ENCODE data around the gene ARID1B.
A peak's percentile ranks its signal among the peaks of the same experiment; 100 is the strongest.

The ARID1B gene

GRCh38 chr6:156846845-156847599 is 69.8 kb downstream of the ARID1B start:
- no peaks in the 10 kb centered on the region for H3K9me3 ChIP-seq (ENCODE audit: control insufficient read depth in 5 of 5, low read length in 5 of 5)
- no peaks in the 10 kb centered on the region for H3K36me3 ChIP-seq (ENCODE audit: control insufficient read depth in 5 of 5, insufficient read depth in 5 of 5, low read length in 5 of 5)
- H3K27me3 ChIP-seq (ENCODE audit: control insufficient read depth in 5 of 5, insufficient read depth in 4 of 5, low read length in 5 of 5), result no peaks in the 10 kb centered on the region
- H3K27ac ChIP-seq (ENCODE audit: low read depth, low read length), result peak overlapping the region; percentile 27
- H3K4me1 ChIP-seq (ENCODE audit: control insufficient read depth in 5 of 5, insufficient read depth in 5 of 5, low read length in 5 of 5), result peaks cover 3 to 78% (median 61%) of the 10 kb centered on the region in 5 donors
- H3K9ac ChIP-seq (ENCODE audit: low read length in 5 of 5), result peak overlapping the region in 1 of 5 donors; percentile 10
- no peak overlapping the region for H3K4me3 ChIP-seq (ENCODE audit: low read depth in 1 of 5, low read length in 5 of 5)

GRCh38 chr6:156848123-156848522 is 70.9 kb downstream of the ARID1B start:
- peak overlapping the region; percentile 63 for H3K27ac ChIP-seq (ENCODE audit: low read depth, low read length)
- H3K27me3 ChIP-seq (ENCODE audit: control insufficient read depth in 5 of 5, insufficient read depth in 4 of 5, low read length in 5 of 5), result no peaks in the 10 kb centered on the region
- no peaks in the 10 kb centered on the region for H3K9me3 ChIP-seq (ENCODE audit: control insufficient read depth in 5 of 5, low read length in 5 of 5)
- H3K4me3 ChIP-seq (ENCODE audit: low read depth in 1 of 5, low read length in 5 of 5), result peak overlapping the region in 1 of 5 donors; percentile 11
- peaks cover 3 to 72% (median 55%) of the 10 kb centered on the region in 5 donors for H3K4me1 ChIP-seq (ENCODE audit: control insufficient read depth in 5 of 5, insufficient read depth in 5 of 5, low read length in 5 of 5)
- no peaks in the 10 kb centered on the region for H3K36me3 ChIP-seq (ENCODE audit: control insufficient read depth in 5 of 5, insufficient read depth in 5 of 5, low read length in 5 of 5)
- H3K9ac ChIP-seq (ENCODE audit: low read length in 5 of 5), result peak overlapping the region in 2 of 5 donors; percentile 5 to 10

GRCh38 chr6:156848533-156848932 is 71.4 kb downstream of the ARID1B start:
- peak overlapping the region; percentile 63 for H3K27ac ChIP-seq (ENCODE audit: low read depth, low read length)
- peaks cover 3 to 69% (median 55%) of the 10 kb centered on the region in 5 donors for H3K4me1 ChIP-seq (ENCODE audit: control insufficient read depth in 5 of 5, insufficient read depth in 5 of 5, low read length in 5 of 5)
- no peaks in the 10 kb centered on the region for H3K27me3 ChIP-seq (ENCODE audit: control insufficient read depth in 5 of 5, insufficient read depth in 4 of 5, low read length in 5 of 5)
- no peaks in the 10 kb centered on the region for H3K9me3 ChIP-seq (ENCODE audit: control insufficient read depth in 5 of 5, low read length in 5 of 5)
- H3K9ac ChIP-seq (ENCODE audit: low read length in 5 of 5), result peak overlapping the region in 2 of 5 donors; percentile 5 to 10
- peak overlapping the region in 1 of 5 donors; percentile 11 for H3K4me3 ChIP-seq (ENCODE audit: low read depth in 1 of 5, low read length in 5 of 5)
- no peaks in the 10 kb centered on the region for H3K36me3 ChIP-seq (ENCODE audit: control insufficient read depth in 5 of 5, insufficient read depth in 5 of 5, low read length in 5 of 5)

- H3K4me3 ChIP-seq (ENCODE audit: low read depth in 1 of 5, low read length in 5 of 5), result no peak overlapping the region
- H3K9ac ChIP-seq (ENCODE audit: low read length in 5 of 5), result no peak overlapping the region
- H3K27ac ChIP-seq (ENCODE audit: low read depth, low read length), result no peak overlapping the region
Observed at GRCh38 chr6:156849806-156850205, 72.6 kb downstream of the ARID1B start.

GRCh38 chr6:156850353-156850752 is 73.2 kb downstream of the ARID1B start:
- Histone ChIP-seq H3K4me1 (ENCODE audit: control insufficient read depth in 5 of 5, insufficient read depth in 5 of 5, low read length in 5 of 5) (peaks cover 3 to 57% (median 47%) of the 10 kb centered on the region in 5 donors), H3K27ac (ENCODE audit: low read depth, low read length) (no peak overlapping the region), H3K27me3 (ENCODE audit: control insufficient read depth in 5 of 5, insufficient read depth in 4 of 5, low read length in 5 of 5) (no peaks in the 10 kb centered on the region), H3K36me3 (ENCODE audit: control insufficient read depth in 5 of 5, insufficient read depth in 5 of 5, low read length in 5 of 5) (no peaks in the 10 kb centered on the region), H3K9me3 (ENCODE audit: control insufficient read depth in 5 of 5, low read length in 5 of 5) (no peaks in the 10 kb centered on the region), H3K4me3 (ENCODE audit: low read depth in 1 of 5, low read length in 5 of 5) (no peak overlapping the region), H3K9ac (ENCODE audit: low read length in 5 of 5) (no peak overlapping the region)

More at GRCh38 chr6:156849806-156850205, 72.6 kb downstream of the ARID1B start:
- no peaks in the 10 kb centered on the region for H3K9me3 ChIP-seq (ENCODE audit: control insufficient read depth in 5 of 5, low read length in 5 of 5)
- H3K4me1 ChIP-seq (ENCODE audit: control insufficient read depth in 5 of 5, insufficient read depth in 5 of 5, low read length in 5 of 5), result peaks cover 3 to 61% (median 50%) of the 10 kb centered on the region in 5 donors
- no peaks in the 10 kb centered on the region for H3K36me3 ChIP-seq (ENCODE audit: control insufficient read depth in 5 of 5, insufficient read depth in 5 of 5, low read length in 5 of 5)
- H3K27me3 ChIP-seq (ENCODE audit: control insufficient read depth in 5 of 5, insufficient read depth in 4 of 5, low read length in 5 of 5), result no peaks in the 10 kb centered on the region

GRCh38 chr6:156851454-156851921 is 74.3 kb downstream of the ARID1B start:
- Histone ChIP-seq H3K9me3 (ENCODE audit: control insufficient read depth in 5 of 5, low read length in 5 of 5) (no peaks in the 10 kb centered on the region), H3K4me3 (ENCODE audit: low read depth in 1 of 5, low read length in 5 of 5) (no peak overlapping the region), H3K27ac (ENCODE audit: low read depth, low read length) (no peak overlapping the region), H3K36me3 (ENCODE audit: control insufficient read depth in 5 of 5, insufficient read depth in 5 of 5, low read length in 5 of 5) (no peaks in the 10 kb centered on the region), H3K4me1 (ENCODE audit: control insufficient read depth in 5 of 5, insufficient read depth in 5 of 5, low read length in 5 of 5) (peaks cover 3 to 48% (median 37%) of the 10 kb centered on the region in 5 donors), H3K9ac (ENCODE audit: low read length in 5 of 5) (no peak overlapping the region), H3K27me3 (ENCODE audit: control insufficient read depth in 5 of 5, insufficient read depth in 4 of 5, low read length in 5 of 5) (no peaks in the 10 kb centered on the region)

GRCh38 chr6:156852147-156852857 is 75.1 kb downstream of the ARID1B start:
- Histone ChIP-seq H3K4me3 (ENCODE audit: low read depth in 1 of 5, low read length in 5 of 5) (no peak overlapping the region), H3K9me3 (ENCODE audit: control insufficient read depth in 5 of 5, low read length in 5 of 5) (no peaks in the 10 kb centered on the region), H3K9ac (ENCODE audit: low read length in 5 of 5) (no peak overlapping the region), H3K27ac (ENCODE audit: low read depth, low read length) (no peak overlapping the region), H3K27me3 (ENCODE audit: control insufficient read depth in 5 of 5, insufficient read depth in 4 of 5, low read length in 5 of 5) (no peaks in the 10 kb centered on the region), H3K36me3 (ENCODE audit: control insufficient read depth in 5 of 5, insufficient read depth in 5 of 5, low read length in 5 of 5) (no peaks in the 10 kb centered on the region), H3K4me1 (ENCODE audit: control insufficient read depth in 5 of 5, insufficient read depth in 5 of 5, low read length in 5 of 5) (peaks cover 3 to 41% (median 32%) of the 10 kb centered on the region in 5 donors)

GRCh38 chr6:156852858-156853216 is 75.7 kb downstream of the ARID1B start:
- H3K9me3 ChIP-seq (ENCODE audit: control insufficient read depth in 5 of 5, low read length in 5 of 5), result no peaks in the 10 kb centered on the region
- no peak overlapping the region for H3K4me3 ChIP-seq (ENCODE audit: low read depth in 1 of 5, low read length in 5 of 5)
- no peaks in the 10 kb centered on the region for H3K27me3 ChIP-seq (ENCODE audit: control insufficient read depth in 5 of 5, insufficient read depth in 4 of 5, low read length in 5 of 5)
- no peaks in the 10 kb centered on the region for H3K36me3 ChIP-seq (ENCODE audit: control insufficient read depth in 5 of 5, insufficient read depth in 5 of 5, low read length in 5 of 5)
- H3K9ac ChIP-seq (ENCODE audit: low read length in 5 of 5), result no peak overlapping the region
- H3K4me1 ChIP-seq (ENCODE audit: control insufficient read depth in 5 of 5, insufficient read depth in 5 of 5, low read length in 5 of 5), result peaks cover 3 to 36% (median 29%) of the 10 kb centered on the region in 5 donors
- H3K27ac ChIP-seq (ENCODE audit: low read depth, low read length), result no peak overlapping the region

GRCh38 chr6:156853733-156854132 is 76.6 kb downstream of the ARID1B start:
- H3K9me3 ChIP-seq (ENCODE audit: control insufficient read depth in 5 of 5, low read length in 5 of 5), result no peaks in the 10 kb centered on the region
- no peak overlapping the region for H3K4me3 ChIP-seq (ENCODE audit: low read depth in 1 of 5, low read length in 5 of 5)
- no peak overlapping the region for H3K27ac ChIP-seq (ENCODE audit: low read depth, low read length)
- no peaks in the 10 kb centered on the region for H3K36me3 ChIP-seq (ENCODE audit: control insufficient read depth in 5 of 5, insufficient read depth in 5 of 5, low read length in 5 of 5)
- H3K4me1 ChIP-seq (ENCODE audit: control insufficient read depth in 5 of 5, insufficient read depth in 5 of 5, low read length in 5 of 5), result peaks cover 3 to 27% (median 20%) of the 10 kb centered on the region in 5 donors
- no peaks in the 10 kb centered on the region for H3K27me3 ChIP-seq (ENCODE audit: control insufficient read depth in 5 of 5, insufficient read depth in 4 of 5, low read length in 5 of 5)
- H3K9ac ChIP-seq (ENCODE audit: low read length in 5 of 5), result no peak overlapping the region

All from subcutaneous abdominal adipose tissue (tissue), 5 donors.